Panc1 (cell line): ENCODE results near the gene THRB. TPM values are rescaled to one million over a fixed set of nuclear protein-coding genes. Genes with fewer than 3 reads are reported as not detected.

ENCODE experiments used
- ATAC-seq: fragments of 200-7000 bp; cut with Tn5 transposase; 2 replicates; pipeline ENCODE4 v1.9.1; 2020; ENCODE audit warnings: mild to moderate bottlenecking, moderate library complexity
- Bru-seq: library from RNA; stranded (reverse); fragments of 400-500 nt; gene quantifications from one replicate; lab custom pipeline; 2021; lab: Mats Ljungman, UMichigan
- BruChase-seq, 2 experiments: library from RNA; stranded (reverse); fragments of 400-500 nt; gene quantifications; one replicate each; lab custom pipeline; 2021; lab: Mats Ljungman, UMichigan
- BruUV-seq: library from RNA; stranded (reverse); fragments of 400-500 nt; replicated peaks from 2 replicates; lab custom pipeline; 2021; lab: Mats Ljungman, UMichigan
- CTCF ChIA-PET: fragments of 300-600 bp; sonication (Branson Sonifier 250); formaldehyde crosslinking; loops from one replicate; lab custom pipeline; 2022; ENCODE audit warnings: antibody characterized with exemption; lab: Charles Lee
- POLR2A ChIA-PET: fragments of 300-600 bp; sonication (Branson Sonifier 250); formaldehyde crosslinking; loops from one replicate; lab custom pipeline; 2022; ENCODE audit warnings: antibody characterized with exemption; lab: Charles Lee
- DNase-seq: peaks from one replicate; pipeline ENCODE4 v3.0.0-alpha.2; 2010; ENCODE audit warnings: low read depth, low spot score
- H3K27ac ChIP-seq: 2 replicates; pipeline ENCODE4 v1.5.1; 2011; ENCODE audit warnings: mild to moderate bottlenecking, low read length, inconsistent platforms
- H3K27me3 ChIP-seq: fragments of 200-500 bp; sonication (Bioruptor generic); 2 replicates; pipeline ENCODE4 v1.6.0; 2014; ENCODE audit warnings: low read length, inconsistent platforms; ENCODE audit not compliant: control insufficient read depth, insufficient read depth
- H3K36me3 ChIP-seq: fragments of 200-500 bp; sonication (Bioruptor generic); 2 replicates; pipeline ENCODE4 v1.5.1; 2014; ENCODE audit warnings: inconsistent platforms, mild to moderate bottlenecking, low read length, moderate library complexity; ENCODE audit not compliant: control insufficient read depth, insufficient read depth
- H3K4me1 ChIP-seq: 2 replicates; pipeline ENCODE4 v1.5.1; 2011; ENCODE audit warnings: inconsistent platforms, mild to moderate bottlenecking, low read length, moderate library complexity; ENCODE audit not compliant: control insufficient read depth, insufficient read depth
- H3K4me3 ChIP-seq, 2 experiments: 2 replicates each; pipeline ENCODE4 v1.5.1; 2011 to 2012; ENCODE audit warnings: low read depth in 2 of 2, low read length in 2 of 2, mild to moderate bottlenecking in 2 of 2, inconsistent platforms in 1 of 2, moderate library complexity in 1 of 2
- H3K9me3 ChIP-seq: fragments of 200-500 bp; sonication (Bioruptor generic); 2 replicates; pipeline ENCODE4 v1.5.1; 2014; ENCODE audit warnings: low read depth, mild to moderate bottlenecking, inconsistent platforms, low read length, moderate library complexity; ENCODE audit not compliant: control insufficient read depth, insufficient read depth
- POLR2AphosphoS5 ChIP-seq: IDR thresholded peaks from 2 replicates; pipeline ENCODE4 v1.6.1; 2012; ENCODE audit warnings: mild to moderate bottlenecking, low read depth, low read length, moderate library complexity
- REST ChIP-seq, 2 experiments: IDR thresholded peaks; 2 replicates each; pipeline ENCODE4 v1.6.1; 2011 to 2012; ENCODE audit warnings: low read depth in 2 of 2, control low read depth in 1 of 2, low read length in 1 of 2, mild to moderate bottlenecking in 1 of 2, moderate library complexity in 1 of 2; ENCODE audit not compliant: insufficient read depth in 1 of 2
- SIN3A ChIP-seq: IDR thresholded peaks from 2 replicates; pipeline ENCODE4 v1.6.1; 2012; ENCODE audit warnings: low read depth, mild to moderate bottlenecking, low read length, moderate library complexity, borderline replicate concordance; ENCODE audit not compliant: insufficient read depth
- TCF7L2 ChIP-seq: IDR thresholded peaks from 2 replicates; pipeline ENCODE4 v1.6.1; 2011; ENCODE audit warnings: mild to moderate bottlenecking, low read depth, low read length, inconsistent platforms
- in situ Hi-C: cut with HindIII; loops from 2 replicates; pipeline ENCODE4 v1.10.0; 2016; ENCODE audit warnings: low sequenced_read_pairs, low pct_unique_long_range_greater_than_20kb
- intact Hi-C: fragments of 100-400 bp; cut with micrococcal nuclease; formaldehyde crosslinking; loops from one replicate; pipeline ENCODE4 v1.10.0; 2022; ENCODE audit not compliant: unreplicated experiment
- long read RNA-seq: library from polyadenylated mRNA; unstranded; transcript quantifications from one replicate; pipeline ENCODE4 v2.0.0, GENCODE V29; 2021; ENCODE audit not compliant: unreplicated experiment
- polyA plus RNA-seq: library from polyadenylated mRNA; unstranded; fragments of >200 nt; gene quantifications from one replicate; pipeline ENCODE4 v1.2.1, GENCODE V29; 2012; ENCODE audit warnings: missing spikeins; ENCODE audit not compliant: insufficient read length
- total RNA-seq: library from RNA; stranded (reverse); gene quantifications from one replicate; pipeline ENCODE4 v1.2.1, GENCODE V29; 2021; ENCODE audit not compliant: unreplicated experiment
- TF ChIP-seq, protein P1 (sequence below): fragments of 450-650 bp; IDR thresholded peaks from 2 replicates; pipeline ENCODE4 v1.5.1; 2017; ENCODE audit warnings: mild to moderate bottlenecking

The THRB gene
- total RNA-seq: 3.9 TPM
- polyA plus RNA-seq: 2.5 TPM
- Bru-seq, nascent RNA: percentile 51 among the genes with signal in this experiment
- percentile 46 among the genes with signal in this experiment for BruChase-seq, experiment 1, labeled RNA remaining after a 2-hour chase
- percentile 41 among the genes with signal in this experiment for BruChase-seq, experiment 2, labeled RNA remaining after a 6-hour chase
- long read RNA-seq, partial matches to known transcripts: 0 of 4 reads
- long read RNA-seq, other reads (novel, unspliced or antisense): 4 of 4 reads

- no peak for DNase-seq
- ChIA-PET POLR2A (interaction anchor here (0.7 kb wide), 1 partner anchor 10 kb away, joined by 3 read pairs; no protein-coding TSS in a partner anchor), CTCF (no interaction called here)
- peak; percentile 81 for ATAC-seq
- H3K4me1 ChIP-seq: no peaks in the 10 kb centered on the region; the same call in none of the 2 replicates
- intact Hi-C loops (loop anchor here (5.0 kb wide), 1 partner anchor 232 kb away; no protein-coding TSS in a partner anchor), in situ Hi-C loops (no loop called here)
- H3K4me3 ChIP-seq: peak within 1 kb of the TSS; percentile 53 to 78
- TF ChIP-seq POLR2AphosphoS5: no peak
- no peak for TF ChIP-seq TCF7L2
- TF ChIP-seq, protein P1, sequence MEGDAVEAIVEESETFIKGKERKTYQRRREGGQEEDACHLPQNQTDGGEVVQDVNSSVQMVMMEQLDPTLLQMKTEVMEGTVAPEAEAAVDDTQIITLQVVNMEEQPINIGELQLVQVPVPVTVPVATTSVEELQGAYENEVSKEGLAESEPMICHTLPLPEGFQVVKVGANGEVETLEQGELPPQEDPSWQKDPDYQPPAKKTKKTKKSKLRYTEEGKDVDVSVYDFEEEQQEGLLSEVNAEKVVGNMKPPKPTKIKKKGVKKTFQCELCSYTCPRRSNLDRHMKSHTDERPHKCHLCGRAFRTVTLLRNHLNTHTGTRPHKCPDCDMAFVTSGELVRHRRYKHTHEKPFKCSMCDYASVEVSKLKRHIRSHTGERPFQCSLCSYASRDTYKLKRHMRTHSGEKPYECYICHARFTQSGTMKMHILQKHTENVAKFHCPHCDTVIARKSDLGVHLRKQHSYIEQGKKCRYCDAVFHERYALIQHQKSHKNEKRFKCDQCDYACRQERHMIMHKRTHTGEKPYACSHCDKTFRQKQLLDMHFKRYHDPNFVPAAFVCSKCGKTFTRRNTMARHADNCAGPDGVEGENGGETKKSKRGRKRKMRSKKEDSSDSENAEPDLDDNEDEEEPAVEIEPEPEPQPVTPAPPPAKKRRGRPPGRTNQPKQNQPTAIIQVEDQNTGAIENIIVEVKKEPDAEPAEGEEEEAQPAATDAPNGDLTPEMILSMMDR: peak; percentile 54
- no peak for TF ChIP-seq REST (IDR thresholded peaks at IDR 0.05; ENCODE audit: insufficient read depth in 1 of 2, low read depth in 2 of 2, low read length in 1 of 2)
- TF ChIP-seq SIN3A: no peak
- H3K9me3 ChIP-seq: no peaks in the 10 kb centered on the region
- no TSS peak for BruUV-seq
- no peaks in the 10 kb centered on the region for H3K36me3 ChIP-seq
- H3K27ac ChIP-seq: peak within 1 kb of the TSS; percentile 17
- H3K27me3 ChIP-seq: no peaks in the 10 kb centered on the region
Measured at GRCh38 chr3:24494618-24495325, at the start of gene THRB. THRB (minus strand) TSS chr3:24494850.

DNA sequence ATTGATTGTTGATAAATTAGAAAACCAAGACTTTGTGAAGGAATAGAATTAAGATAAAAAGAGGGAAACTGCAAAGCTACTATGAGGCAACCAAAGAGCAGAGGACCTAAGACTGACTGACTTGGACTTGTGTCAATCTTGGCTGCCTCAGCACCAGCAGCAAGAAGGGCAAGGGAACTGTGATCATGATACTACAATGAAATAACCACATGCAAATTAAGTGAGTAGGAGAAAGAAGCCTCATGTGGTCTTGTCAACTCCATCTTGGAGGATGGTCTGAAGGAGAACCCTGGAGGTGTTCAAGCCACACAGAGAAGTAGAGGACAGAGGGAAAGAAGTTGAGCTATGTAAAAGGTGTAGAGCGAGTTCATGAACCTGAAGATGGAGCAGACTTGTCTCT is 47.3 kb upstream of the THRB start:
- no peaks in the 10 kb centered on the region for H3K9me3 ChIP-seq
- H3K27me3 ChIP-seq: no peaks in the 10 kb centered on the region
- TF ChIP-seq TCF7L2: no peak
- no peak for TF ChIP-seq REST (IDR thresholded peaks at IDR 0.05; ENCODE audit: insufficient read depth in 1 of 2, low read depth in 2 of 2, low read length in 1 of 2)
- no peak for TF ChIP-seq POLR2AphosphoS5
- TF ChIP-seq, protein P1: no peak
- no peak for TF ChIP-seq SIN3A
- POLR2A ChIA-PET: no interaction called here
- ATAC-seq (no peak), DNase-seq (no peak)
- no peaks in the 10 kb centered on the region for H3K4me1 ChIP-seq
- intact Hi-C loops (no loop called here), in situ Hi-C loops (no loop called here)
- BruUV-seq: no TSS peak
- H3K36me3 ChIP-seq: no peaks in the 10 kb centered on the region
- H3K27ac ChIP-seq: no peak overlapping the region
- H3K4me3 ChIP-seq: no peak overlapping the region
- CTCF ChIA-PET: no interaction called here
